GM10248 (cell line): Measurements from ENCODE around the gene MCCD1.

Experiments used
- CTCF ChIA-PET: fragments of 300-600 bp; sonication (Branson Sonifier 250); formaldehyde crosslinking; extraction: SDS; loops from one replicate; lab custom pipeline; 2021; ENCODE audit warnings: antibody characterized with exemption; lab: Yijun Ruan, JAX
- POLR2A ChIA-PET: fragments of 350-650 bp; sonication (Branson Sonifier 250); formaldehyde crosslinking; extraction: SDS; loops from one replicate; lab custom pipeline; 2020; ENCODE audit warnings: antibody characterized with exemption; lab: Yijun Ruan, JAX
- DNase-seq: peaks from one replicate; pipeline ENCODE4 v3.0.0; 2012; ENCODE audit errors: extremely low spot score
- CTCF ChIP-seq: IDR thresholded peaks from 2 replicates; pipeline ENCODE4 v1.5.1; 2012; ENCODE audit warnings: mild to moderate bottlenecking, low read depth; ENCODE audit errors: extremely low read depth, missing control alignments, control extremely low read depth

MCCD1 gene

DNA sequence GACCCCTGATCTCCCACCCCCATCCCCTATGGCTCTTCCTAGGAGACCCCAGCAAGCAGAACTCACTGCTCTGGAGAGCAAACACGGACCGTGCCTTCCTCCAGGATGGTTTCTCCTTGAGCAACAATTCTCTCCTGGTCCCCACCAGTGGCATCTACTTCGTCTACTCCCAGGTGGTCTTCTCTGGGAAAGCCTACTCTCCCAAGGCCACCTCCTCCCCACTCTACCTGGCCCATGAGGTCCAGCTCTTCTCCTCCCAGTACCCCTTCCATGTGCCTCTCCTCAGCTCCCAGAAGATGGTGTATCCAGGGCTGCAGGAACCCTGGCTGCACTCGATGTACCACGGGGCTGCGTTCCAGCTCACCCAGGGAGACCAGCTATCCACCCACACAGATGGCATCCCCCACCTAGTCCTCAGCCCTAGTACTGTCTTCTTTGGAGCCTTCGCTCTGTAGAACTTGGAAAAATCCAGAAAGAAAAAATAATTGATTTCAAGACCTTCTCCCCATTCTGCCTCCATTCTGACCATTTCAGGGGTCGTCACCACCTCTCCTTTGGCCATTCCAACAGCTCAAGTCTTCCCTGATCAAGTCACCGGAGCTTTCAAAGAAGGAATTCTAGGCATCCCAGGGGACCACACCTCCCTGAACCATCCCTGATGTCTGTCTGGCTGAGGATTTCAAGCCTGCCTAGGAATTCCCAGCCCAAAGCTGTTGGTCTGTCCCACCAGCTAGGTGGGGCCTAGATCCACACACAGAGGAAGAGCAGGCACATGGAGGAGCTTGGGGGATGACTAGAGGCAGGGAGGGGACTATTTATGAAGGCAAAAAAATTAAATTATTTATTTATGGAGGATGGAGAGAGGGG, 44.7 kb downstream of the MCCD1 start:
- no peak for DNase-seq
- ChIA-PET CTCF (interaction anchor here (2.5 to 54.8 kb wide), 3 partner anchors 9 to 196 kb away, joined by 7 to 2725 read pairs (median 2725); partner anchors contain the start of genes ATP6V1G2, DDX39B, LST1 and LTA), POLR2A (interaction anchor here (0.6 to 7.0 kb wide), 3 partner anchors 10 to 32 kb away, joined by 6 to 94 read pairs (median 10); partner anchors contain the start of gene DDX39B)
- TF ChIP-seq CTCF, result no peak

DNA sequence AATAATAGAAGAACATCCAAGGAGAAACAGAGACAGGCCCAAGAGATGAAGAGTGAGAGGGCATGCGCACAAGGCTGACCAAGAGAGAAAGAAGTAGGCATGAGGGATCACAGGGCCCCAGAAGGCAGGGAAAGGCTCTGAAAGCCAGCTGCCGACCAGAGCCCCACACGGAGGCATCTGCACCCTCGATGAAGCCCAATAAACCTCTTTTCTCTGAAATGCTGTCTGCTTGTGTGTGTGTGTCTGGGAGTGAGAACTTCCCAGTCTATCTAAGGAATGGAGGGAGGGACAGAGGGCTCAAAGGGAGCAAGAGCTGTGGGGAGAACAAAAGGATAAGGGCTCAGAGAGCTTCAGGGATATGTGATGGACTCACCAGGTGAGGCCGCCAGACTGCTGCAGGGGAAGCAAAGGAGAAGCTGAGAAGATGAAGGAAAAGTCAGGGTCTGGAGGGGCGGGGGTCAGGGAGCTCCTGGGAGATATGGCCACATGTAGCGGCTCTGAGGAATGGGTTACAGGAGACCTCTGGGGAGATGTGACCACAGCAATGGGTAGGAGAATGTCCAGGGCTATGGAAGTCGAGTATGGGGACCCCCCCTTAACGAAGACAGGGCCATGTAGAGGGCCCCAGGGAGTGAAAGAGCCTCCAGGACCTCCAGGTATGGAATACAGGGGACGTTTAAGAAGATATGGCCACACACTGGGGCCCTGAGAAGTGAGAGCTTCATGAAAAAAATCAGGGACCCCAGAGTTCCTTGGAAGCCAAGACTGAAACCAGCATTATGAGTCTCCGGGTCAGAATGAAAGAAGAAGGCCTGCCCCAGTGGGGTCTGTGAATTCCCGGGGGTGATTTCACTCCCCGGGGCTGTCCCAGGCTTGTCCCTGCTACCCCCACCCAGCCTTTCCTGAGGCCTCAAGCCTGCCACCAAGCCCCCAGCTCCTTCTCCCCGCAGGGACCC, 45.6 kb downstream of the MCCD1 start:
- peak; percentile 38 for TF ChIP-seq CTCF
- CTCF ChIA-PET, result interaction anchor here (0.9 to 54.8 kb wide), 6 partner anchors 10 to 232 kb away, joined by 3 to 2725 read pairs (median 5); partner anchors contain the start of genes ATP6V1G2, DDX39B, LSM2 and LST1
- POLR2A ChIA-PET, result interaction anchor here (0.7 to 7.1 kb wide), 19 partner anchors 10 to 371 kb away, joined by 3 to 94 read pairs (median 5); partner anchors contain the start of genes ATP6V1G2, BAG6, DDX39B and LST1
- no peak for DNase-seq

DNA sequence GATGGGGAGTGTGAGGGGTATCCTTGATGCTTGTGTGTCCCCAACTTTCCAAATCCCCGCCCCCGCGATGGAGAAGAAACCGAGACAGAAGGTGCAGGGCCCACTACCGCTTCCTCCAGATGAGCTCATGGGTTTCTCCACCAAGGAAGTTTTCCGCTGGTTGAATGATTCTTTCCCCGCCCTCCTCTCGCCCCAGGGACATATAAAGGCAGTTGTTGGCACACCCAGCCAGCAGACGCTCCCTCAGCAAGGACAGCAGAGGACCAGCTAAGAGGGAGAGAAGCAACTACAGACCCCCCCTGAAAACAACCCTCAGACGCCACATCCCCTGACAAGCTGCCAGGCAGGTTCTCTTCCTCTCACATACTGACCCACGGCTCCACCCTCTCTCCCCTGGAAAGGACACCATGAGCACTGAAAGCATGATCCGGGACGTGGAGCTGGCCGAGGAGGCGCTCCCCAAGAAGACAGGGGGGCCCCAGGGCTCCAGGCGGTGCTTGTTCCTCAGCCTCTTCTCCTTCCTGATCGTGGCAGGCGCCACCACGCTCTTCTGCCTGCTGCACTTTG, 46.7 kb downstream of the MCCD1 start, which contains the start of gene TNF:
TSS of gene TNF (plus strand) at position 231 of the 567 bp plus-strand sequence. CDS start at position 408, 177 bp downstream.
- TF ChIP-seq CTCF, result no peak
- POLR2A ChIA-PET, result interaction anchor here (0.5 to 7.1 kb wide), 24 partner anchors 9 to 670 kb away, joined by 3 to 94 read pairs (median 4); partner anchors contain the start of genes ATP6V1G2, BAG6, DDX39B and LST1
- CTCF ChIA-PET, result interaction anchor here (0.9 to 54.8 kb wide), 5 partner anchors 11 to 231 kb away, joined by 3 to 2725 read pairs (median 7); partner anchors contain the start of genes ATP6V1G2, DDX39B, LSM2 and LST1
- peak; percentile 81 for DNase-seq

DNA sequence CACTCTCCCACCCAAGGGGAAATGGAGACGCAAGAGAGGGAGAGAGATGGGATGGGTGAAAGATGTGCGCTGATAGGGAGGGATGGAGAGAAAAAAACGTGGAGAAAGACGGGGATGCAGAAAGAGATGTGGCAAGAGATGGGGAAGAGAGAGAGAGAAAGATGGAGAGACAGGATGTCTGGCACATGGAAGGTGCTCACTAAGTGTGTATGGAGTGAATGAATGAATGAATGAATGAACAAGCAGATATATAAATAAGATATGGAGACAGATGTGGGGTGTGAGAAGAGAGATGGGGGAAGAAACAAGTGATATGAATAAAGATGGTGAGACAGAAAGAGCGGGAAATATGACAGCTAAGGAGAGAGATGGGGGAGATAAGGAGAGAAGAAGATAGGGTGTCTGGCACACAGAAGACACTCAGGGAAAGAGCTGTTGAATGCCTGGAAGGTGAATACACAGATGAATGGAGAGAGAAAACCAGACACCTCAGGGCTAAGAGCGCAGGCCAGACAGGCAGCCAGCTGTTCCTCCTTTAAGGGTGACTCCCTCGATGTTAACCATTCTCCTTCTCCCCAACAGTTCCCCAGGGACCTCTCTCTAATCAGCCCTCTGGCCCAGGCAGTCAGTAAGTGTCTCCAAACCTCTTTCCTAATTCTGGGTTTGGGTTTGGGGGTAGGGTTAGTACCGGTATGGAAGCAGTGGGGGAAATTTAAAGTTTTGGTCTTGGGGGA, 47.4 kb downstream of the MCCD1 start:
- no peak for DNase-seq
- no peak for TF ChIP-seq CTCF
- POLR2A ChIA-PET, result interaction anchor here (0.5 to 7.1 kb wide), 23 partner anchors 8 to 390 kb away, joined by 3 to 94 read pairs (median 5); partner anchors contain the start of genes AIF1, ATP6V1G2, DDX39B and LST1
- CTCF ChIA-PET, result interaction anchor here (0.9 to 54.8 kb wide), 5 partner anchors 11 to 230 kb away, joined by 3 to 2725 read pairs (median 7); partner anchors contain the start of genes ATP6V1G2, DDX39B, LSM2 and LST1

DNA sequence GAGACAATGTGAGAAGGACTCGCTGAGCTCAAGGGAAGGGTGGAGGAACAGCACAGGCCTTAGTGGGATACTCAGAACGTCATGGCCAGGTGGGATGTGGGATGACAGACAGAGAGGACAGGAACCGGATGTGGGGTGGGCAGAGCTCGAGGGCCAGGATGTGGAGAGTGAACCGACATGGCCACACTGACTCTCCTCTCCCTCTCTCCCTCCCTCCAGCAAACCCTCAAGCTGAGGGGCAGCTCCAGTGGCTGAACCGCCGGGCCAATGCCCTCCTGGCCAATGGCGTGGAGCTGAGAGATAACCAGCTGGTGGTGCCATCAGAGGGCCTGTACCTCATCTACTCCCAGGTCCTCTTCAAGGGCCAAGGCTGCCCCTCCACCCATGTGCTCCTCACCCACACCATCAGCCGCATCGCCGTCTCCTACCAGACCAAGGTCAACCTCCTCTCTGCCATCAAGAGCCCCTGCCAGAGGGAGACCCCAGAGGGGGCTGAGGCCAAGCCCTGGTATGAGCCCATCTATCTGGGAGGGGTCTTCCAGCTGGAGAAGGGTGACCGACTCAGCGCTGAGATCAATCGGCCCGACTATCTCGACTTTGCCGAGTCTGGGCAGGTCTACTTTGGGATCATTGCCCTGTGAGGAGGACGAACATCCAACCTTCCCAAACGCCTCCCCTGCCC, 48.3 kb downstream of the MCCD1 start:
- TF ChIP-seq CTCF, result no peak
- no peak for DNase-seq
- ChIA-PET CTCF (interaction anchor here (39.5 to 54.8 kb wide), 2 partner anchors 12 to 15 kb away, joined by 2725 read pairs; partner anchors contain the start of genes ATP6V1G2, DDX39B, LST1 and LTA), POLR2A (interaction anchor here (0.5 to 7.1 kb wide), 12 partner anchors 9 to 286 kb away, joined by 3 to 94 read pairs (median 7); partner anchors contain the start of genes AIF1, ATP6V1G2, DDX39B and LST1)
